Body of pancreas (tissue), 4 donors: ENCODE data around the gene HEYL.

Experiments
- CTCF ChIP-seq, 7 experiments: fragments of 450-650 bp in 4 of 7; fragments of 200-600 bp in 3 of 7; sonication (generic) in 3 of 7; IDR thresholded peaks; one replicate each; pipeline ENCODE4 v1.5.1; 2016 to 2019; ENCODE audit warnings: antibody characterized with exemption in 7 of 7
- POLR2A ChIP-seq, 3 donors: fragments of 450-650 bp; IDR thresholded peaks; one replicate each; pipeline ENCODE4 v1.6.1; 2016; ENCODE audit warnings: antibody characterized with exemption in 3 of 3, mild to moderate bottlenecking in 2 of 3

DNA sequence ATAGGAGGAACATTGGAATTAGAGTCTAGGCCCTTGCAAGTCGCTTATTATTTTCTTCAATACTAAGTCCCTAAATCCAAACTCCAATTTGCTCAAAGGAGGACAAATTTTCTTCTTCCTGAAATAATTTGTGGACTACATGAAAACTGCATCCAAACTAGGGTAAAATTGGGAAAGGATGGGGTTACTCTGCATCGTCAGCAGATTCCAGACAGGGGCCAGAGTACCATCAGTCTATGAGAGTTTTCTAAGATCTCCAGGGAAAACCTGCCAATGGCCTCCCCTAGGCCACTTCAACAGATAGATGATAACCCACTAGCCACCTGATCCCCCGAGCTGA, 508 bp downstream of the HEYL start:
- no peak for TF ChIP-seq CTCF (IDR thresholded peaks at IDR 0.05)
- no peak for TF ChIP-seq POLR2A (IDR thresholded peaks at IDR 0.05)
